SK-N-MC (cell line): ENCODE data around the gene CCND1.

ENCODE experiments used
- DNase-seq: peaks from one replicate; pipeline ENCODE4 v3.0.0-alpha.2; 2011; ENCODE audit warnings: low read depth, low spot score
- H3K27ac ChIP-seq: fragments of 200-600 bp; sonication (generic); 2 replicates; pipeline ENCODE4 v1.5.1; 2016; ENCODE audit warnings: mixed run types
- H3K36me3 ChIP-seq: fragments of 200-600 bp; sonication (generic); 2 replicates; pipeline ENCODE4 v1.6.1; 2017; ENCODE audit warnings: antibody characterized with exemption, low read length, mixed read lengths; ENCODE audit not compliant: insufficient read depth
- H3K4me3 ChIP-seq: fragments of 200-600 bp; sonication (generic); 2 replicates; pipeline ENCODE4 v1.5.1; 2016
- H3K9ac ChIP-seq: fragments of 200-600 bp; sonication (generic); 2 replicates; pipeline ENCODE4 v1.8.0; 2017; ENCODE audit warnings: mixed run types, mixed read lengths; ENCODE audit not compliant: insufficient read length
- H3K9me3 ChIP-seq: fragments of 200-600 bp; sonication (generic); 2 replicates; pipeline ENCODE4 v1.6.1; 2017; ENCODE audit warnings: low read depth, mild to moderate bottlenecking, antibody characterized with exemption, low read length, moderate library complexity, mixed read lengths
- EZH2 ChIP-seq: fragments of 200-600 bp; sonication (generic); IDR thresholded peaks from one replicate; pipeline ENCODE4 v1.6.1; 2017; ENCODE audit warnings: antibody characterized with exemption
- FOXP2 ChIP-seq: optimal IDR thresholded peaks from 2 replicates; pipeline ENCODE3; 2011; ENCODE audit warnings: mild to moderate bottlenecking, moderate library complexity; ENCODE audit not compliant: insufficient read depth; ENCODE audit errors: extremely low read length, control extremely low read depth
- POLR2AphosphoS5 ChIP-seq: IDR thresholded peaks from 2 replicates; pipeline ENCODE4 v1.6.1; 2012; ENCODE audit warnings: mild to moderate bottlenecking, low read depth, low read length, borderline replicate concordance

Gene CCND1

DNA sequence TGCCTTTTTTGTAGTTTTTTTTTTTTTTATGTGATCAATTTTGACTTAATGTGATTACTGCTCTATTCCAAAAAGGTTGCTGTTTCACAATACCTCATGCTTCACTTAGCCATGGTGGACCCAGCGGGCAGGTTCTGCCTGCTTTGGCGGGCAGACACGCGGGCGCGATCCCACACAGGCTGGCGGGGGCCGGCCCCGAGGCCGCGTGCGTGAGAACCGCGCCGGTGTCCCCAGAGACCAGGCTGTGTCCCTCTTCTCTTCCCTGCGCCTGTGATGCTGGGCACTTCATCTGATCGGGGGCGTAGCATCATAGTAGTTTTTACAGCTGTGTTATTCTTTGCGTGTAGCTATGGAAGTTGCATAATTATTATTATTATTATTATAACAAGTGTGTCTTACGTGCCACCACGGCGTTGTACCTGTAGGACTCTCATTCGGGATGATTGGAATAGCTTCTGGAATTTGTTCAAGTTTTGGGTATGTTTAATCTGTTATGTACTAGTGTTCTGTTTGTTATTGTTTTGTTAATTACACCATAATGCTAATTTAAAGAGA lies 12.5 kb downstream of the CCND1 start:
- Histone ChIP-seq H3K9ac (no peak overlapping the region), H3K36me3 (peaks cover 58% of the 10 kb centered on the region), H3K27ac (peak overlapping the region; percentile 98), H3K9me3 (no peaks in the 10 kb centered on the region), H3K4me3 (no peak overlapping the region)
- no peak for DNase-seq
- TF ChIP-seq EZH2 (no peak), POLR2AphosphoS5 (no peak), FOXP2 (no peak)

DNA sequence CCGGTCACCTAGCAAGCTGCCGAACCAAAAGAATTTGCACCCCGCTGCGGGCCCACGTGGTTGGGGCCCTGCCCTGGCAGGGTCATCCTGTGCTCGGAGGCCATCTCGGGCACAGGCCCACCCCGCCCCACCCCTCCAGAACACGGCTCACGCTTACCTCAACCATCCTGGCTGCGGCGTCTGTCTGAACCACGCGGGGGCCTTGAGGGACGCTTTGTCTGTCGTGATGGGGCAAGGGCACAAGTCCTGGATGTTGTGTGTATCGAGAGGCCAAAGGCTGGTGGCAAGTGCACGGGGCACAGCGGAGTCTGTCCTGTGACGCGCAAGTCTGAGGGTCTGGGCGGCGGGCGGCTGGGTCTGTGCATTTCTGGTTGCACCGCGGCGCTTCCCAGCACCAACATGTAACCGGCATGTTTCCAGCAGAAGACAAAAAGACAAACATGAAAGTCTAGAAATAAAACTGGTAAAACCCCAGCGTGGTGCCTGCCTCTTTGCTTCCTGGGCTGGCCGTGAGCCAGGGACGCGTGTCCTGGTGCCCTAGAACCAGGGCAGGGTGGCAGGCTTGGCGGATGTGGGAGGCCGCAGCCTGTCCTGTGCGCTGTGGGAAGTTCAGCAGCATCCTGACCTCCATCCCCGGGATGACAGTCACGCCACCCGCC lies 13.2 kb downstream of the CCND1 start:
- DNase-seq = no peak
- H3K27ac ChIP-seq = peak overlapping the region; percentile 98
- peaks cover 51% of the 10 kb centered on the region for H3K36me3 ChIP-seq
- no peak overlapping the region for H3K9ac ChIP-seq
- H3K9me3 ChIP-seq = no peaks in the 10 kb centered on the region
- TF ChIP-seq EZH2 (no peak), FOXP2 (no peak), POLR2AphosphoS5 (no peak; the same call in 1 of the 2 replicates)
- H3K4me3 ChIP-seq = no peak overlapping the region

DNA sequence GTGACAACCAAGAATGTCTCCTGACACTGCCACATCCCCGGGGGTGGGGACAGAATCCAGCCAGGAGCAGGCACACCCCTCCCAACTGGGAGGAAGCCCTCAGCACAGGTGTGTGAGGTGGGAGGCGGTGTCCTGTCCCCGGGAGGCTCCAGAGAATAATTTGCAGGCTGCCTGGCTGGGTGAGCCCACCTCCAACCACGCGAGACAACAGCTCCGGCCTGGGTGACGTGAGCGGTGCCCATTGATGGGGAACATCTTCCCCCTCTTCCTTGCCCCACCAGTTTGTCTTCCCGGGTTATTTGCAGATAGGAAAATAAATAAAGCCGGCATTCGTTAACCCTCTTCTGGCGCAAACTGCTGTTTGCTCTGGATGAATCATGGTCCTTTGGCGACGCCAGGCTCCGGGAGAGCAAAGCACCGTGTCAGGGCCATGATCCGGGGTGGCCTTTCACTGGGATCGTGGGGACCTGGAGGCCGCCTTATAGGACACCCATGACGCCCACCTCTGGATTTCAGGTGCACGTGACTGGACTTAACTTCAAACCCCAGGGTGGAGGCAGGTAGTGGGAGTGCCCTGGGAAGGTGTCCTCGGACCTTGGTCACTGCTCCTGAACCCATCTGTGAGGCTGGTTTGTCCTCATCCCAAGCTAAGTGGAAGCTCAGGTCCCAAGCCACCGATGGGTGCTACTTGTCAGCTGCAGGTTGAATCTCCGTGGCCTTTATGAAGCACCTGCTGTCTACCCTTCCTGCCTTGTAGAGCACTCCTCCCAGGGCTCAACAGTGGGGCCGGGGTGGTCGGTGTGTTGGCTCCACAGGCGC lies 13.9 kb downstream of the CCND1 start:
- Histone ChIP-seq H3K9me3 (no peaks in the 10 kb centered on the region), H3K9ac (no peak overlapping the region), H3K27ac (peak overlapping the region; percentile 98), H3K4me3 (no peak overlapping the region), H3K36me3 (peaks cover 44% of the 10 kb centered on the region)
- no peak for TF ChIP-seq EZH2
- no peak for TF ChIP-seq FOXP2
- TF ChIP-seq POLR2AphosphoS5 = peak; percentile 64
- no peak for DNase-seq

DNA sequence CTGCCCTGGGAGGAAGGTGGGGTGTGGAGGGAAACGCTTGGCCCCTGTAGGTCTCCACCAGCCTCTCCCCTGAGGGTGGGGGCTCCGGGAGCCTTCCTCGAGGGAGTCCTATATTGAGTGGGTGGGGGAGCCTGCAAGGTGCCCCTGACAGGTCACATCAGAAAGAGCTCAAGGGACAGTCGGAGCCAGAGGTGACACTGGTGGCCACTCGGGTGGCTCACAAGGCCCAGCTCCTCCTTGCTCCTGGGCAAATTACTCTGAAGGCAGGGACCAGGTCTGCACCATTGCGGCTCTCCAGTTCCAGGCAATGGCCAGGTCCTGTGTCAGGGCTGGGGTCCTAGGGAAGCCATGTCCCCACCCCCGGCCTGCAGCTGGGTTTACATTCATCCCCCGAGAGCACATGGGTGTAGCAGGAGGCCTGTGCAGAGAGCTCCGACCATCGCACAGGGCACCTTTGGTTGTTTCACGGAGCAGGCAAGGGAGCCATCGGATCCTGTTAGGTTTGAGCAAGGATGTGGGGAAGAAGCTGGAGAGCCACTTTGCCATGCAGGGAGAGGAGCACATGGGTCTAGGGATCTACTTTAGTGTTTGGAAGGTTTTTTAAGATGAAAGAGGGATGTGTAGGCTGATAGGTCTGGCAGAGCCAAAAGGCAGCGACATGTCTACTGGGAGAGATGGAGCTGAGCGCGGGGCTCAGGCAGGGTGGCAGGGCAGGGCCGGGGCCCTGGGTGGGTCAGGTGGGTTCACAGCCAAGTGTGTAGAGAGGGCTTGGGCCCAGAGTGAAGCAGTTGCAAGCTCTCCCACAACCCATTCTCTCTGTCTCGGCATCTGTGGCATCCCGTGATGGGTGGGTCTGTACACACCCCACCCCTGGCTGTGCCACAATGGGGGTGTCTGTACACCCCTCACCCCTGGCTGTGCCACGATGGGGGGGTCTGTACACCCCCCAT lies 14.8 kb downstream of the CCND1 start:
- DNase-seq = no peak
- Histone ChIP-seq H3K9me3 (no peaks in the 10 kb centered on the region), H3K27ac (peak overlapping the region; percentile 98), H3K9ac (no peak overlapping the region), H3K4me3 (no peak overlapping the region), H3K36me3 (peaks cover 35% of the 10 kb centered on the region)
- TF ChIP-seq POLR2AphosphoS5 = peak; percentile 8; the same call in 1 of the 2 replicates
- TF ChIP-seq EZH2 = no peak
- no peak for TF ChIP-seq FOXP2

DNA sequence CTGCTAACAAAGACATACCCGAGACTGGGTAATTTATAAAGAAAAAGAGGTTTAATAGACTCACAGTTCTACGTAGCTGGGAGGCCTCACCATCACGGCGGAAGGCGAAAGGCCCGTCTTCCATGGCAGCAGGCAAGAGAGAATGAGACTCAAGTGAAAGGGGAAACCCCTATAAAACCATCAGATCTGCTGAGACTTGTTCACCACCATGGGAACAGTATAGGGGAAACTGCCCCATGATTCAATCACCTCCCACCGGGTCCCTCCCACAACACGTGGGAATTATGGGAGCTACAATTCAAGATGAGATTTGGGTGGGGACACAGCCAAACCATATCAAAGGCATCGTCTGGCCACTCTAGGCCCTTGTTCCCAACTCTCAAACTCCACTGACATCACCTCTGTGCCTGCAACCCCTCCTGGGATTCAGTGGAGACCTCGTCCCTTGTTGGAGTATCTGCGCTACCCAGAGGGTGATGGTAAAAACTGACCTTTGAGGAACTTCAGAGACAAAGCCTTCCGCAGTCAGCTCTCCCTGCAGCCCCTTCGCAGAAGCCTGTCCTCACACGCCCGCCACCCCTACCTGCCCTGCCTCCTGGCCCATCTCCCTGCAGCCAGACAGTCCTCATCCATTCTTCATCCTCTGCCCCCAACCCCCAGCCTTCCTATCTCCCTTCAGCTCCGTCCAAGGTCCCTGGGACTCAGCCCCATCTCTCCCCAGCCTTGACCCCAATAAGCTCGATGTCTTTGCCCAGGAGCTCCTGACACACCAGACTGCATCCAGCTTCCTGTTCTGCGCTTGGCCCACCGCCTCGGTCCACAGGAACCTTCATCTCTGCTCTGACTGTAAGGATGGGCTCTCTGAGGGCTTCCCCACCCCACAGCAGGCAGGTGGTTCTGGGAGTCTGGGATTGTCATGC lies 15.8 kb downstream of the CCND1 start:
- H3K4me3 ChIP-seq = no peak overlapping the region
- peak overlapping the region; percentile 98; the same call in 1 of the 2 replicates for H3K27ac ChIP-seq
- no peak for DNase-seq
- TF ChIP-seq FOXP2 = no peak
- TF ChIP-seq POLR2AphosphoS5 = no peak
- TF ChIP-seq EZH2 = no peak
- no peaks in the 10 kb centered on the region for H3K9me3 ChIP-seq
- peaks cover 25% of the 10 kb centered on the region for H3K36me3 ChIP-seq
- no peak overlapping the region for H3K9ac ChIP-seq

DNA sequence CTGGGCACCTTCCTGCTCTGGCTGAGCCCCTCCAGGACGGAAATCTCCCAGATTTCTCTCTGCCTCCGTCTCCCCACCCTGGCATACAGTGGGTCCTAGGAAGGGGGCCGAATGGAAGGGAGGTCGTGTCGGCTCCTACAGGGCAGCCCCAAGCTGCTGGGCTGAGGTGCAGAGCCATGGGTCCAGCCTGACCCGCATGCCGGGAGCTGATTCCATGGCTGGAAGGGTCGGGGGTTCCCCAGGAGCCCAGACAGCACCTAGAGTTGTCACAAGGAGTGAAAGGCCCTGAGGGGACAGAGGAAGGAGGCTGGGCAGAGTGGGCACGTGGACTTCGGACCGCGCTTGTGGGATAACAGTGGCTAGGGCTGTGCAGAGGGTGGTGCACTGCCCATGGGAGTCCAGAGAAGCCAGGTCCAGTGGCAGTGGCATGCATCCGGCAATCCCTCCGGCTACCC lies 16.5 kb downstream of the CCND1 start:
- Histone ChIP-seq H3K9me3 (no peaks in the 10 kb centered on the region), H3K36me3 (peaks cover 18% of the 10 kb centered on the region), H3K4me3 (no peak overlapping the region), H3K27ac (0 out of 2 replicates have a peak overlapping the region, but pooled peaks have one; percentile 36), H3K9ac (no peak overlapping the region)
- DNase-seq = no peak
- no peak for TF ChIP-seq FOXP2
- no peak for TF ChIP-seq POLR2AphosphoS5
- no peak for TF ChIP-seq EZH2
